Activated CD4-positive, CD25-positive, alpha-beta regulatory T cell treated with anti-CD3 and anti-CD28 coated beads, Interleukin-2, amount 50 U/mL, for 24 hours (primary cell): ENCODE measurements around the gene MYPOP.
"Not testable (repeated sequence)": the region's sequence is repeated elsewhere in the genome, so short reads cannot be mapped to it uniquely, and the experiment has no call there.

ENCODE experiments used
- ATAC-seq, 2 donors: fragments of 150-1000 bp; cut with Tn5 transposase; one replicate each; pipeline ENCODE4 v1.10.0; 2021; ENCODE audit warnings: mild to moderate bottlenecking in 1 of 2, moderate library complexity in 1 of 2

The MYPOP gene

DNA sequence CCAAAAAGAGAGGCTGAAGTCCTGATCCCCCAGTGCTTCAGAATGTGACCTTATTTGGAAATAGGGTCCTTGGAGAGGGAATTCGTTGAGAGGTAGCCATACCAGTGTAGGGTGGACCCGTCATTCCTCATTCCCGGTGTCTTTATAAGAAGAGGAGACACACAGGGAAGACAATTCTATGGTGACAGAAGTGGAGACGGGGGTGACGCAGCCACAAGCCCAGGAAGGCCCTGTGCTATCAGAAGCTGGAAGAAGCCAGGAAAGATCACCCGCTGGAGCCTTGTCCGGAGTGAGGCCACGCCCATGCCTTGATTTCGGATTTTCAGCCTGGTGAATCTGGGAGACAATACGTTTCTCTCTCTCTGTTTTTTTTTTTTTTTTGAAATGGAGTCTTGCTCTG is 2.6 kb upstream of the MYPOP start:
- ATAC-seq = no peak

DNA sequence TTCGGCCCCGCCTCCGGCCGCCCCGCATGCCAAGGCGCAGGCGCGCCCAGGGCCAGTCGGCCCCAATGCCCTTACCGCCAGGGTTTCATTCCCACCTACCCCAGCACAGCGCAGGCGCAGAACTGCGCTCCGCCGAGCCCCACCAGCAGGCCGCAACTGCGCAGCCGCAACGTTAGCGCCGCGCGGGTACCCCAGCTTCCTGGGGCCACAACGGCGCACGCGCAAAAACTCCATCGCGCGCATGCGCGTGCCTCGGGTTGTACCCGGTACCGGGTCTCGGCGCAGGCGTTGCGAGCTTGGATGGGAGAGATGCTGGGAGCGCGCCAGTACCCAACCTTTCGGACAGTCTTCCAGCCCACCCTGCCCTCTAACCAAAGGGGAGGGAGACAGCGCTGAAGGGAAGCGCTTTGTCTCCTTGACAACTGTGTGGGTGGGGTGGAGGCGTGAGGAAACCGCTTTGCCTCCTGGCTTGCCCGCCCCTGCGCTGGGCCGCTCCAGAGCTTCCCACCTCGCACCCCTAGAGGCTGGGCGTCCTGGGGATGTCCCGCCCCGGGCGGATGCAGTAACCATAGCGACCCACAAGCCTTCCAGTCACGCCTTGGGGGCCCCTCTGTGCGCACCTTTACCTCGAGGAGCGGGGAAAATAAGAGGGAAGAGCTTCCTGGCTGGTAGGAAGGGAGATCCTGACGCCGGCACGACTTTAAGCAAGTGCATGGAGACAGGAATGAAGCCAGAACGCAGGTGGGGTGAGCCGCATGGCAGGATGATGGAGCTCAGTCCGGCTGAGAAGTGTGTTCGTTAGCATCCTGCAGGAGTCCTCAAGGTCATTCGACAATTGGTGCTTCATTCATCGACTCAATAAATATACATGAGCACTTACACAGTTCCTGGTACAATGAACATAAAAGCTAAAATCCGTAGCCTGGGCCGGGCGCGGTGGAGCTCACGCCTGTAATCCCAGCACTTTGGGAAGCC is 525 bp upstream of the MYPOP start:
- ATAC-seq = peak; percentile 87 to 89

GRCh38 chr19:45901432-45901911 is 941 bp downstream of the MYPOP start:
- ATAC-seq = no peak

DNA sequence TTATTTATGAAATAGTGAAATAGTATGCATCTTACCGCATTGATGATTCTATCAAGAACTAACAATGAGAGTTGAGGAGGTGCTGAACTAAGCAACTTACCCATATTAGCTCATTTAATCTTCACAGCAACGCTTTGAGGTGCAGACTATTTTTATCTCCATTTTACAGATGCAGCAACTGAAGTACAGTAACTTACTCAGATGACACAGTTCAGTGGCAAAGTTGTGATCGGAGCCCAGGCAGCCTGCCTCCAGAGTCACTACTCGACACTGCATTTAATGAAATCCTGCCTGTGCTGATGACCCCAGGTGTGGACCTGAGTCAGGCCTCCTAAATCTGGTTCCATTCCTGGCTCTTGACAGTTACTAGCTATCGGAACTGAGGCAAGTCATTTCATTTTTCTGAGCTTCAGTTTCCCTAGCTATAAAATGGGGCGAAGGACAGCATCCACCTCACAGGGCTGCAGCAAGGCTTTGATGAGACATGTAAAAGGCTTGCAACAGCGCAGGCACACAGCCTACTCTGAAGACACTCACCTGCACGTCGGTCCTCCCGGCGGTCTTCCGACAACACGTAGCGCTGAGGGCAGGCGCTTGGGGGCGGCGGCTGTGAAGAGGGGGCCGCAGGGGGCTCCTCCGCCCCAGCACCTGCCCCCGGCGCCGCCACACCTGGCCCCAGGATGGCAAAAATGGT is 1.5 kb downstream of the MYPOP start:
- ATAC-seq = no peak

DNA sequence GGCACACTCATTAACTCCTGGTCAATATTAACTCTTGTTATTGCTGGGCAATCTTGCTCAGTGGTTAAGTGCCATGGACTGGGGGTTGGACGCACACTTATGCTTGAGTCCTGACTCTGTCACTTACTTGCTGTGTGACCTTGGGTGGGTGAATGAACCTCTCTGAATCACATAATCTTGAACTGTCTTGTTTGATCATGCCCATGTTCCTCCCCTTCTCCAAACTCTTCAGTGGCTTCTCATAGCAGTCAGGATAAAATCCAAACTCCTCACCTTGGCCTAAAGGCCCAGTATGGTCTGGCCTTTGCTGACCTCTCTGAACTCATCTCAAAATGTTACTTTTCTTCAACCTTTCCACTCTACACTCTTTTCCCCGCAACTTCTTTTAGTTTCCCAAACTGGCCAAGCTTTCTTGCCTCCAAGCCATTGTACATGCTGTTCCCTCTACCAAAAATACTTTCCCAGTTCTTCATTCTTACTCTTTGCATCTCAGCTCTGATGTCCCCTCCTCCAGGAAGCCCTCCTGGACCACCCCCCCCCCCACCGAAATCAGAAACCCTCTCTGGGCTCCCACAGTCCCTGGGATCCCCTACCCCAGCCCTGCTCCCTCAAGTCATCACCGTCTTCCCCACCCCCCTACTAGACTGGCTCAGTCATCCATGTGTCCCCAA is 2.4 kb downstream of the MYPOP start:
- ATAC-seq = no peak

DNA sequence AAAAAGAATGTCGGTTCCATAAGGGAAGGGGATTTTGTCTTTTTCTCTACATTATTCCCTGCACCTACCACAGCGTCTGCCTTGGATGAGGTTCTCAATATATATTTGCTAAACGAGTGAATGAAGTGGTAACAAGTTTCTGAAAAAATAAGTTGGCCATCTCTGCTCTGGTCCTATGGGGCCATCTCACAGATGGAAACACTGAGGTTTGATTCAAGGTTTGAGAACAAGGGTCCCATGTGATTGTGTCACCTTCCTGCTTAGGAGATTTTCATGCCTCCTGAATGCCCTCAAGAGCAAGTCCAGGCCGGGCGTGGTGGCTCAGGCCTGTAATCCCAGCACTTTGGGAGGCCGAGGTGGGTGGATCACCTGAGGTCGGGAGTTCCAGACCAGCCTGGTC is 3.2 kb downstream of the MYPOP start:
- ATAC-seq = no peak

DNA sequence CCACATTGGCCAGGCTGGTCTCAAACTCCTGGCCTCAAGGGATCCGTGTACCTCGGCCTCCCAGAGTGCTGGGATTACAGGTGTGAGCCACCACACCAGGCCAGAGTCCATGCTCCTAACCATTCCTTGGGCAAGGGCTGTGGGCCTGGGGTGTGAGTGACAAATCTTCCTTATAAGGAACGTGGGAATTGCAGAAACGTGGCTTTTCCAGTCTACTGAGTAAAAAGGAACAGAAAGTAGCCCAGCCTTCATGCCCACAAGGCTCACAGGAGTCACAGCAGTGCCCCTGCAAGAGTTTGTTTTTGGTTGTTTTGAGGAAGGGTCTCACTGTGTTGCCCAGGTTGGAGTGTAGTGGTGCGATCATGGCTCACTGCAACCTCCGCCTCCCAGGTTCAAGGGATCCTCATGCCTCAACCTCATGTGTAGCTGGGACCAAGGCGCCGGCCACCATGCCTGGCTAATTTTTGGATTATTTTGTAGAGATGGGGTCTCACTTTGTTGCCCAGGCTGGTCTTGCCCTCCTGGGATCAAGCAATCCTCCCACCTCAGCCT is 5.1 kb downstream of the MYPOP start:
- no peak for ATAC-seq

GRCh38 chr19:45895983-45896599 is 6.3 kb downstream of the MYPOP start:
- not testable (repeated sequence) for ATAC-seq

DNA sequence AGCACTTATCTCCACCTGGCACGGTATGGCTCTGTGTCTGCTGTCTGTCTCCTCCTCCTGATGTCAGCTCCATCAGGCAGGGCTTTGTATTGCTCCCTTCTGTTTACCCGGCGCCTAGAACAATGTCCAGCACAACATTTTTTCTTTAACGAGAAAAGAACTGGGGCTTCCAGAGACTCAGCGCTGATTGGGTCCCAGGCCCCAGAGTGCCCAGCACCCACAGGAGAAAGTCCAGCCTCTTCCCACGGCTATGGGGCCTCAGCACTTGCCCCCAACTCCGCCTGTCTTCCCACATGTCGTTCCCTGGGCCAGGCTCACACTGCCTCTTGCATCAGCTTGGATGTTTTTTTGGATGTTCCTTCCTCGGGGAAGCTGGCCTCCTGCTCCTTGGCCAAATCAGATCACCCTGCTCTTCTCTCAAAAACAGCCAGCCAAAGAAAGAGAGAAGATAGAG is 6.9 kb downstream of the MYPOP start:
- no peak for ATAC-seq

- ATAC-seq = no peak
Observed at GRCh38 chr19:45890877-45891276, 11.5 kb downstream of the MYPOP start.

- no peak for ATAC-seq
Observed at GRCh38 chr19:45889210-45889885, 13.1 kb downstream of the MYPOP start.

DNA sequence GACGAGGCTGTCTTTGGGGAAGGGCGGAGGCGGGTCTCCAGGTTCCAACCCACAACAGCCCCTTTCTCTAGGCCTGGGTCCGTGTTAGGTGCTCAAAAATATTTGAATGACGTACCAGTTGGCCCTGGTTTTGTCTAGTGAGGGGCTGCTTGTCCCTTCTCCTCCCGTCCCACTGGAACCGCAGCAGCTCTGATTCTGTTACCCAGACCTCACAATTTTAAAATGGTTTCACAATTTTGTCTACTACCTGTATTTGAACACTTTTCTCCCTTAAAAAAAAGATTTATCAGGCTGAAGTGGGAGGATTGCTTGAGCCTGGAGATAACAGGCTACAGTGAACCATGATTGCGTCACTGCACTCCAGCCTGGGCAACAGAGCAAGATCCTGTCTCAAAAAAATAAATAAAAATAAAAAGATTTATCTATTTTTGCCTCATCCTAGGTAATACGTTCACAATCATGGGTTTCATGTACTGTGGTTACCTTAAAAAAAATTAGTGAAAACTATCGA is 15.2 kb downstream of the MYPOP start:
- no peak for ATAC-seq

- peak; percentile 77 for ATAC-seq
Observed at GRCh38 chr19:45886427-45887199, 15.8 kb downstream of the MYPOP start.

- peak; percentile 77 to 79 for ATAC-seq
Observed at GRCh38 chr19:45885556-45886426, 16.6 kb downstream of the MYPOP start, which contains the start of gene IRF2BP1. TSS of gene IRF2BP1 (minus strand) at chr19:45886141. CDS start at chr19:45885774, 367 bp downstream.

DNA sequence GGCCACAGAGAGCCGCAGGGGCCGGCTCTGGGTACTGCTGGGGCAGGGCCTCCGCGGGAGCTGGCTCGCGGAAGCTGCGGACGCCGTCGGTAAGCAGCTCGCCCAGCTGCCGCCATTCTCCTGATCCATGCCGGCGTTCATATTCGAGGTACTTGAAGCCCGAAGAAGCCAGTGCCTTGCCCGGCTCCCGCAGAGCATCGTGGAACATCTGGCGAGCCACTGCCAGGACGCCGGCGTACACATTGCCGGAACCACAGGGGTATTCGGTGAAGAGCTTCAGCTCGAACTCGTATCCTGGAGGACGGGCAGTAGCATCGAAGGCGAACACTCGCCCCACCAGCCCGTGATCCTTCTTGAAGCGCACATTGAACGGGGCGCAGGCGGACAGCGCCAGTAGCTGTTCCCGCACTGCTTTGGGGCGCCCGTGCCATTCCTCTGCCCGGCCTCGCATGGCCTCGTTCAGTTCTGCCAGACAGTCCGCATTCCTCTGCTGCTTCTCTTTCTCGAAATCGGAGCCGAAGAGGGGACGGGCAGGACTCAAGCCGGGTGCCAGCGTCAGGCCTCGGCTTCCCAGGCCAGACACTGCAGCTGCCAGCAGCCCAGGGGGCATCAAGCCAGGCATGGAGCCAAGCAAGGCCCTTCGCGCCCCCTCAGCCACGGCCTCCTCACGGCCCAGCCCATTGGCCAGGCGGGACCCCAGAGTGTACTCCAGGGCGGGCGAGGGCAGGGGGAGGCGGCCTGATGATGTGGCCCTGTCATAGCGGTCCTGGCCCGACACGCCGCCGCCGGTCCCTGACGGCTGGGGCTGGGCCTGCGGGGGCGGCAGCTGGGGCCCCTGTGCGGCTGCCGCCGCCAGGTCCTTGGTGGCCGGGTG is 17.5 kb downstream of the MYPOP start:
- no peak for ATAC-seq

- no peak for ATAC-seq
Observed at GRCh38 chr19:45883881-45884681, 18.3 kb downstream of the MYPOP start.

DNA sequence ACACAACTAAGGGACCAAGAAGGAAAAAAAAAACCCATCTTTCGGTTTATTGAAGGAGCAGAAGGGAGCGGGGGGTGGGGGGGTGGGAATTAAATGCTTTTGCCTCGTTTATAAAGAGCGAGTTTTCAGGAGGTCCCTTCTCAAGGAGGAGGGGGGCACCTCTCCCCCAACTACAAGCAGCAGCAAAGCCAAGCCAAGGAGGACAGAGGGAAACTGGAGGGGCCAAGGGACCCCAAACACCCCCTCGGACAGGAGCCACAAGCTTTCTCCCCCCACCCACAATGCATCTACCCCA is 18.9 kb downstream of the MYPOP start:
- ATAC-seq = no peak
